IPS-18c (cell line): ENCODE measurements around the gene CACNB4.
"Not testable (repeated sequence)": the region's sequence is repeated elsewhere in the genome, so short reads cannot be mapped to it uniquely, and the experiment has no call there.

ENCODE experiments used
- H3K4me3 ChIP-seq: 2 replicates; pipeline ENCODE4 v1.7.0; 2013; ENCODE audit warnings: low read depth, mild to moderate bottlenecking, low read length, moderate library complexity; ENCODE audit not compliant: insufficient read depth
- H3K9me3 ChIP-seq: one replicate; pipeline ENCODE4 v1.6.1; 2013; ENCODE audit warnings: mild to moderate bottlenecking, low read length, moderate library complexity; ENCODE audit not compliant: control insufficient read depth, insufficient read depth

The CACNB4 gene

DNA sequence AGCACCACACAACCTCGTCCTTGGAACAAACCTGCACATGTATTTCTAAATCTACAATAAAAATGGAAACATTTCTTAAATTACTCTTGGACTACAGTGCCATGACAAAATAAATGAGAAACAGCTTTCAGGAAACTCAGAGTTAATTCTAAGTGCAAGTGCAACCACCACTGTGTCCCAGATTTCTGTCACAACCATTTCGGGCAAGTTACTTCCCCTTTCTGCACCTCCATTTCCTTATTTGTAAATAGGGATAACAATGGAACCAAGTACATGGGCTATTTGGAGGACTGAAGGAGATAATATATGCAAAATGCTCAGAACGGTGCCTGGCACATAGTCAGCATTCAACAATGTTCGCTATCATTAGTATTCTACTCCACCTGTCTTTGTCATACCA lies 93.2 kb downstream of the CACNB4 start:
- Histone ChIP-seq H3K4me3 (no peak overlapping the region), H3K9me3 (no peaks in the 10 kb centered on the region)

DNA sequence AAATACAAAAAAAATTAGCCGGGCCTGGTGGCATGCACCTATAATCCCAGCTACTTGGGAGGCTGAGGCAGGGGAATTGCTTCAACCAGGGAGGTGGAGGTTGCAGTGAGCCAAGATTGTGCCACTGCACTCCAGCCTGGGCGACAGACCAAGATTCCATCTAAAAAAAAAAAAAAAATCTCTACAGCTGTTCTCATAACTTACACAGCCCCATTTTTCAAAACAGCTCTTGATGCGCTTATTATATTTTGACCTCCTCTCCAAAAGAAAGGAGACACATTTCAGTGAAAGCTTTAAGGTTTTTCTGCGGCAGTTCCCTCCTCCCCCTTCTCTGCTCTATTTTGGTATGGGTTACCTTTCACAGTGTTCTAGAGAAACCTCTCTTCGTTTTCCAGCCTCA lies 95.6 kb downstream of the CACNB4 start:
- not testable (repeated sequence) for H3K4me3 ChIP-seq, H3K9me3 ChIP-seq

- Histone ChIP-seq H3K4me3 (no peak overlapping the region), H3K9me3 (no peaks in the 10 kb centered on the region)
These were observed 99.8 kb downstream of the CACNB4 start for GRCh38 chr2:151999053-151999452.

DNA sequence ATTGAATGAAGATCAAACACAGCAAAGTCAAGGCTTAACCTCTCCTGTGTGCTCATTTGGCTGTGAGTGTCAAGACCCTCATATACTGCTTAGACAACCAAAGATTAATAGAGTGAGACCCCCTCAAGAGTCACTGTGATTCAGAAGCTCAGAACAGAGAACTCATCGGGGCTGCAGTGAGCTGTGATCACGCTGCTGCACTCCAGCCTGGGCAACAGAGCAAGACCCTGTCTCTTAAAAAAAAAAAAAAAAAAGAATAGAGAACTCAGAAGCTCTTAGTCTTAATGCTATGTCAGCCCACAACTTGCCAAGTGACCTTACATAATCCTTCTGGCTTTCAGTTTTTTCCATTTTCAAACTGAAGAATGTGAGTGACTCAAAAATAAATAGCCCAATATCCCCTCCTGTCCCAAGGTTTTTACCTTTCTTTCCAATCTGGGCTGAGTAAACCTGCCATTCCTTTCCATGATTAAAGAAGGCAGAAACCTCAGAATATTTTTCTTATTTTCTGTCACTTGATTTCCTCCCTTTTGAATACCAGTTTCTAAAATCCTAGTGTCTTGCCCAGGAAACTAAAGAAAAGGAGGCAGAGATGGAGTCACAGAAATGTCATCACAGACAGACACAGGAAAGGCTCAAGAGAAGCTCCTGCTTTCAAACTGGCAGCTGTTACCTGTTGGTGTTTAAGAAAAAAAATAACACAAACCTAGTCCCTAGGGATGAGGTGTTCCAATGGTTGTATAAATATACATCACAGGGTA lies 102.4 kb downstream of the CACNB4 start:
- H3K4me3 ChIP-seq: no peak overlapping the region
- H3K9me3 ChIP-seq: no peaks in the 10 kb centered on the region

- no peak overlapping the region for H3K4me3 ChIP-seq
- no peaks in the 10 kb centered on the region for H3K9me3 ChIP-seq
These were observed 103.7 kb downstream of the CACNB4 start for GRCh38 chr2:151995161-151995557.

GRCh38 chr2:151994178-151994577 lies 104.7 kb downstream of the CACNB4 start:
- H3K4me3 ChIP-seq, H3K9me3 ChIP-seq: not testable (repeated sequence)

GRCh38 chr2:151991010-151991409 lies 107.8 kb downstream of the CACNB4 start:
- H3K4me3 ChIP-seq: no peak overlapping the region
- no peaks in the 10 kb centered on the region for H3K9me3 ChIP-seq

DNA sequence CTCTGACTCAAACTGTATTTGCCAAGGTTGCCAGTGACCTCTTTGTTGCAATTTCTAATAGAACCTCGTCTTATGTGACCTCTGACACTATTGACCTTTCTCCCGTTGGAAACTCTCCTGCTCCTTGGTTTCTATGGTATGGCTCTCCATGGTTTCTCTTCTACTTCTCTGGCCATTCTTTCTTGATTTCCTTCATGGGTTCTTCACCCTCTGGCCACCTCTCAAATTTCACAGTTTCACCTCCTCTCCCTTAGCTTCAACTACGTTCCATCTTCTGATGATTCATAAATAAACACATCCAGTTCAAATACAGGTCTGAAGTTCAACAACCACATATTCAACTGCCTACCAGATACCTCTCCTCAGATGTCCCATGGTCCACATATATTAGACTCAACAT lies 109.5 kb downstream of the CACNB4 start:
- Histone ChIP-seq H3K4me3 (no peak overlapping the region), H3K9me3 (no peaks in the 10 kb centered on the region)

DNA sequence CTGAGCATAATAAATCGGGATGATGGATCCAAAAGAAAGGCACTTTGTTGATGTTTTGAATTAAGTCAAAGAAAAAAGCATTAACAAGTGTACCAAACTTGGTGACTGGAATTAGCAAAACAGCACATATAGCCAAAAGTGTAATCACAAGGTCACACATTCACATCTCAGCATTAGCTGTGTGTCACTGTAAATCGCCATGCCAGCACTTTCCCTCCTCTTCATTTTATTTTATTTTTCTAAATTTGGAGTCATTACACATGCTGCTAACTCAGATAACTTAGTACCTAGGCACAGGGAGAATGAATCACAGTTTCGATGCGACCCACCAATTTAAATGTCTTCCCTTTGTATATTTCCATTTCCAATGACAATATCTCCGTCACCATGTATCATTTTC lies 111.4 kb downstream of the CACNB4 start:
- H3K9me3 ChIP-seq: no peaks in the 10 kb centered on the region
- no peak overlapping the region for H3K4me3 ChIP-seq

- no peaks in the 10 kb centered on the region for H3K9me3 ChIP-seq
- no peak overlapping the region for H3K4me3 ChIP-seq
These were observed 114.3 kb downstream of the CACNB4 start for GRCh38 chr2:151984424-151985083.

DNA sequence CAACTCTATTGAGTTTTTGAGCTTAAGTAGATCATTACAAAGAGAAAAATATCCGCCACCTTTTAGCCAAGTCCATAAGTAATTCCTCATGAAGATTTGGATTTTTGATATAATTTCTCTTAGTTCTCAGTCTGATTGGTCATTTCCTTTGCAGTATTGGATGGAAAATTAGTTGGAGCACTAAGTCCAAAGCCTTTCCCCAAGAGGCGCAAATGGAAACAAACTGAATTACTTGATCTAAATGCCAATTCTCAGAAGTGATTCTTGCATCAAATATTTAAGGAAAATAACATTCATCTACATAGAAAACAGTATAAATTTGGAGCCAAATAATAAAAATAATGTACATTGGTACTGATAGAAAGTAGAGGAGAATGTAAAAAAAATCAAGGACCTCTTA lies 115.6 kb downstream of the CACNB4 start:
- no peaks in the 10 kb centered on the region for H3K9me3 ChIP-seq

DNA sequence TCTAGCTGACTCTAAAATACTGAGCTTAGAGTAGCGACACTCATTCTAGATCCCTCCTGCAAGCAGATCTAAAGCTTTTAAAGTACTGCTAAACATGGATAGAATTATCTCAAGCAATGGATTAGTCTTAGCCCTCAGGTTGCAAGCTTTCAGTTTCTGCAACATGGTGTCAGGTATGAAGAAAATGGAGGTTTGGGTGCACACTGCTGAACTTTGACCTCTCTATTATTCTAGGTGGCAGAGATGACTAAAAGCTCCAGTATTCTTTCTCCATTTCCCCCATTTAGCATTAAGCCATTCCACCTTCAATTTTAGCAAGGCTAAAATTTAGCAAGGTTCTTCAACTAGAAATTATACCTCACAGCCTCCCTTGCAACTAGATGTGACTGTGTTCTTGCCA lies 117.0 kb downstream of the CACNB4 start:
- Histone ChIP-seq H3K9me3 (no peaks in the 10 kb centered on the region), H3K4me3 (no peak overlapping the region)

More for the DNA sequence above, 115.6 kb downstream of the CACNB4 start:
- H3K4me3 ChIP-seq: no peak overlapping the region

DNA sequence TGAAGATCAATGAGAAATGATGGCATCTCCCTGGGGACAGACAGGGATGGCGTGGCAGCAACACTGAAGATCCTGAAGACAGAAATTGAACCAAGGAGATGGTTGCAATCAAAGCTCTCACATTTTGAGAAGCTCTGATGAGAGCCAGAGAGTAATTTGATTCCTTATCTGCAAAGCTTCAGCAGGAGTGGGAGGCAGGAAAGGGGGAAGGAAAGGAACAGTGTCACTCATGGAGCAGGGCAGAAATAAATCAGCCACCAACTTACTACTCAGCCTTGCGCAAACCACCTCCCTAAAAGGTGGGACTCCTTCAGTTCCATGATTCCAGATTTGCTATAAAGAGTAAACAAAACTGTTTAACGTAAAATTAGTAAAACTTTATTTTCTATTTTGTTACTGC lies 119.2 kb downstream of the CACNB4 start:
- Histone ChIP-seq H3K4me3 (no peak overlapping the region), H3K9me3 (no peaks in the 10 kb centered on the region)

DNA sequence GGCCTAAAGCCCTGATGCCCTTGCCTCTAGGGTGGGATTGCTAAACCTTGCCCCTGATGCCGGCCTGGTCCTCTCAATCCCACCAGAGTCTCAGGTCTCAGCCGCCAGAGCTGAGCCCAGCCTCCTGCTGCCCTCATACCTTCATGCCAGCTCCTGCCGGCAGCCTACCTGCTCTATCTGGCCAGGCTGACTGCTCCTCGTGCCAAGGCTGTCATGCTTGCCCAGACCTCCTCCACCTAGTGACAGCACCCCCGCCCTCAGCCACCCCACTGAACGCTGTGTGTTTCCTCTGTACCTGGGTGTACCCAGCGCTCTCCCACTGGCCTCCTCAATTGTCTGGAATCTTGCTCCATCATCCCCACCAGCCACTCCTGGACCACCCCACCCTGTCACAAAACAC lies 120.1 kb downstream of the CACNB4 start:
- Histone ChIP-seq H3K9me3 (no peaks in the 10 kb centered on the region), H3K4me3 (no peak overlapping the region)

DNA sequence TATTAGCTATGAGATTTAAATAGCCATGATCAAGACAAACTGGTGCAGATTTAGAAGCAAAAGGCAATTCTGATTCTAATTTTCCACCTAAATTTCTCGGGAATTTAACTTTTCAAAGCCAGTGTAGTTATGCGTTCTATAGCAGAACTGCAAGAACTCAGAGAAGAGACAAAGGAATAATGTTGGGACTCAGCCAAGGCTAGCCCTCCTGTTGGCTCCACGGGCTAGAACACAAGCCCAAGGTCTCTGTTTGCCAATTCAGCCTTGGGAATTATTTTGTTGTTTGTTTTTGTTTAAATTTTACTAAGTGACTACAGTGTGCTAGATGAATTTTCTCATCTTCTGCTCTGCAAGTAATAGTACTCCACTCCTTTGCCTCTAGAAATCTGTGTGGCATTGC lies 121.2 kb downstream of the CACNB4 start:
- H3K4me3 ChIP-seq: no peak overlapping the region
- no peaks in the 10 kb centered on the region for H3K9me3 ChIP-seq

DNA sequence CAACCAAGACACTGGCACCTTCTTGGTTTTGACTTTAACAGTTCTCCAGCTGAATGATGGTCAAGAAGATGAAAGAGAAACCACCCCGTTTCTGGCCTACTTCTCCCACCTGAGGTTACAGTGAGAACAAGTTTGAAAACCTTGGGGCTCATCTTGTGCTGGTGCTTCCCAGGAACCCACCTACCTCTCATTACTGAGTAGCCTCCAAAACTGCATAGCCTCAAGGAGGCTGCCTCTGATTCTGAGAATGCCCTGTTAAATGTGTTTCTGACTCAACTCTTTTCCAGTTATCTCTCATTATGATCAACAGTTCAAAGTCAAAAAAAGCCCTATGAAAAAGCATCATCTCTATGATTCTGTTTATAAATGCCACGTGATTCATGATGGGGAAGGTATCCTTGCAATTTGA lies 121.9 kb downstream of the CACNB4 start:
- Histone ChIP-seq H3K4me3 (no peak overlapping the region), H3K9me3 (no peaks in the 10 kb centered on the region)

- Histone ChIP-seq H3K9me3 (no peaks in the 10 kb centered on the region), H3K4me3 (no peak overlapping the region)
These were observed 123.1 kb downstream of the CACNB4 start for GRCh38 chr2:151975460-151976414.

DNA sequence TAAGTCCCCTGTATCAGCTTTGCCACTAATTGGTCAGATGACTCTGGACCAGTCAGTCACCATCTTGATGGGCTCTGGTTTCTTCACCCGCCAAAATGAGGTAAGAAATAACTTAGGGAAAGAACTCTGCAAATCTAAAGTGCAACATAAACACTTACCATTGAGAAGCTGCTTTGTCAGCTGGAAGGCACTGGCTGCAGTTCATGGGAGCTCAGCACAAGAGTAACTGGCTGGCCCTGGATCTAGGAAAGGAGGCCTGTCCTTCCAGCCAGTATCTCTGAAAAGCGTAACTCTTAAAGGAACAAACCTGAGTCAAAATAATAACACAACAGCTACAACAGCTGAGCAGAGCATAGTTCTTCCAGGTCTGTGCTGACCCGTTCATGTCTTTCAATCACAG lies 123.9 kb downstream of the CACNB4 start:
- no peak overlapping the region for H3K4me3 ChIP-seq
- H3K9me3 ChIP-seq: no peaks in the 10 kb centered on the region
